Endodermal cell (in vitro differentiated cells): Measurements from ENCODE around the gene HECW1. TPM values are rescaled to one million over a fixed set of nuclear protein-coding genes. Genes with fewer than 3 reads are reported as not detected.

Source experiments
- DNase-seq: peaks from one replicate; pipeline ENCODE4 v3.0.0-alpha.2; 2017
- H3K27ac ChIP-seq: 2 replicates; pipeline ENCODE4 v1.5.1; 2013; ENCODE audit warnings: mild to moderate bottlenecking, low read depth, low read length, moderate library complexity
- H3K27me3 ChIP-seq: 2 replicates; pipeline ENCODE4 v1.6.1; 2013; ENCODE audit warnings: mild to moderate bottlenecking, low read length, moderate library complexity; ENCODE audit not compliant: insufficient read depth, control insufficient read depth, poor library complexity, severe bottlenecking
- H3K36me3 ChIP-seq: 2 replicates; pipeline ENCODE4 v1.7.0; 2013; ENCODE audit warnings: mild to moderate bottlenecking, low read length, moderate library complexity; ENCODE audit not compliant: control insufficient read depth, insufficient read depth
- H3K4me1 ChIP-seq: one replicate; pipeline ENCODE4 v1.7.0; 2013; ENCODE audit warnings: low read length; ENCODE audit not compliant: control insufficient read depth, insufficient read depth
- H3K4me3 ChIP-seq: 2 replicates; pipeline ENCODE4 v1.5.1; 2013; ENCODE audit warnings: mild to moderate bottlenecking, low read length, moderate library complexity
- H3K9ac ChIP-seq: 2 replicates; pipeline ENCODE4 v1.6.1; 2013; ENCODE audit warnings: mild to moderate bottlenecking, low read length, moderate library complexity; ENCODE audit not compliant: poor library complexity, severe bottlenecking; ENCODE audit errors: extremely low read depth
- H3K9me3 ChIP-seq: 2 replicates; pipeline ENCODE4 v1.6.1; 2013; ENCODE audit warnings: mild to moderate bottlenecking, low read length, moderate library complexity; ENCODE audit not compliant: control insufficient read depth
- H3K27ac Mint-ChIP-seq: 2 replicates; pipeline ENCODE4 v1.8.0; 2020; ENCODE audit warnings: mixed read lengths
- H3K27me3 Mint-ChIP-seq: 2 replicates; pipeline ENCODE4 v1.8.0; 2021; ENCODE audit warnings: mild to moderate bottlenecking, mixed read lengths; ENCODE audit not compliant: insufficient read depth
- H3K36me3 Mint-ChIP-seq: 2 replicates; pipeline ENCODE4 v1.8.0; 2020; ENCODE audit warnings: low read depth, mixed read lengths
- H3K4me1 Mint-ChIP-seq: 2 replicates; pipeline ENCODE4 v1.8.0; 2020; ENCODE audit warnings: mixed read lengths
- H3K4me3 Mint-ChIP-seq: 2 replicates; pipeline ENCODE4 v1.8.0; 2020; ENCODE audit warnings: mild to moderate bottlenecking, moderate library complexity, mixed read lengths
- H3K9me3 Mint-ChIP-seq: 2 replicates; pipeline ENCODE4 v1.8.0; 2020; ENCODE audit warnings: mild to moderate bottlenecking, mixed read lengths
- CTCF ChIP-seq: fragments of 200-600 bp; sonication (generic); conservative IDR thresholded peaks from 2 replicates; pipeline ENCODE4 v1.5.0; 2021; ENCODE audit warnings: antibody characterized with exemption, mild to moderate bottlenecking
- WGBS, 2 experiments: methylation state at CpG; one replicate each; pipeline versions ENCODE4 v1.1.5 to v1.1.7; 2013; ENCODE audit warnings: missing lambda C conversion rate in 2 of 2, mixed read lengths in 1 of 2; ENCODE audit not compliant: insufficient coverage in 1 of 2, insufficient read length in 1 of 2; 5-methylcytosine and 5-hydroxymethylcytosine counted together
- total RNA-seq, 2 donors: library from RNA; stranded (reverse); fragmentation: NEBNext Ultra II Directional in 1 of 2; extraction: Animal tissue kit (Norgen Biotek cat#: 25700) in 1 of 2; gene quantifications; 2 replicates in 1 of 2; 3 replicates in 1 of 2; pipeline ENCODE4 v1.2.1, GENCODE V29; 2021

The HECW1 gene
- total RNA-seq, 2 donors from 2014 or later = 4.6 to 12.0 TPM

GRCh38 chr7:43283706-43284105 lies 171.3 kb downstream of the HECW1 start:
- Mint-ChIP-seq H3K4me3 (no peak overlapping the region), H3K4me1 (peaks cover 10% of the 10 kb centered on the region), H3K27me3 (no peaks in the 10 kb centered on the region), H3K9me3 (peaks cover 34% of the 10 kb centered on the region), H3K27ac (no peak overlapping the region), H3K36me3 (peaks cover 11% of the 10 kb centered on the region)
- Histone ChIP-seq H3K36me3 (no peaks in the 10 kb centered on the region), H3K9me3 (peaks cover 28% of the 10 kb centered on the region), H3K4me3 (no peak overlapping the region), H3K27ac (no peak overlapping the region), H3K9ac (no peak overlapping the region), H3K4me1 (no peaks in the 10 kb centered on the region), H3K27me3 (no peaks in the 10 kb centered on the region)
- TF ChIP-seq CTCF = no peak
- peak; percentile 28 for DNase-seq
- 96 to 99% methylated on average over 4 to 5 of the region's 5 CpGs for WGBS, 2 experiments

GRCh38 chr7:43289826-43290225 lies 177.4 kb downstream of the HECW1 start:
- no peak overlapping the region for H3K27ac ChIP-seq
- Mint-ChIP-seq H3K36me3 (peaks cover 14% of the 10 kb centered on the region), H3K27me3 (no peaks in the 10 kb centered on the region), H3K4me1 (peaks cover 19% of the 10 kb centered on the region), H3K9me3 (peaks cover 73% of the 10 kb centered on the region), H3K27ac (no peak overlapping the region), H3K4me3 (no peak overlapping the region)
- peaks cover 68% of the 10 kb centered on the region for H3K9me3 ChIP-seq
- WGBS, 2 experiments = 29 to 64% methylated on average over 1 to 2 of the region's 2 CpGs
- no peaks in the 10 kb centered on the region for H3K36me3 ChIP-seq
- peaks cover 8% of the 10 kb centered on the region for H3K4me1 ChIP-seq
- no peak for TF ChIP-seq CTCF
- no peak overlapping the region for H3K9ac ChIP-seq
- peak overlapping the region; percentile 73 for H3K4me3 ChIP-seq
- no peak for DNase-seq
- H3K27me3 ChIP-seq = no peaks in the 10 kb centered on the region

- peaks cover 65% of the 10 kb centered on the region for H3K9me3 ChIP-seq
- WGBS, 2 experiments = 92 to 95% methylated on average over 4 to 5 of the region's 5 CpGs
- H3K27ac Mint-ChIP-seq = no peak overlapping the region
Observed at GRCh38 chr7:43290978-43291377, 178.5 kb downstream of the HECW1 start.

More at GRCh38 chr7:43290978-43291377, 178.5 kb downstream of the HECW1 start:
- Mint-ChIP-seq H3K9me3 (peaks cover 65% of the 10 kb centered on the region), H3K4me1 (peaks cover 28% of the 10 kb centered on the region), H3K27me3 (no peaks in the 10 kb centered on the region), H3K36me3 (peaks cover 12% of the 10 kb centered on the region), H3K4me3 (no peak overlapping the region)
- Histone ChIP-seq H3K27ac (no peak overlapping the region), H3K36me3 (no peaks in the 10 kb centered on the region), H3K4me3 (peak overlapping the region; percentile 73), H3K4me1 (peaks cover 9% of the 10 kb centered on the region), H3K9ac (no peak overlapping the region), H3K27me3 (no peaks in the 10 kb centered on the region)
- no peak for TF ChIP-seq CTCF
- no peak for DNase-seq
